GM21360 (cell line): ENCODE data around the gene NID1.
"Not testable (repeated sequence)": the region's sequence is repeated elsewhere in the genome, so short reads cannot be mapped to it uniquely, and the experiment has no call there.

Source experiments
- ATAC-seq: cut with Tn5 transposase; IDR thresholded peaks from one replicate; pipeline ENCODE4 v1.9.1; 2021; ENCODE audit warnings: mild to moderate bottlenecking, moderate library complexity; ENCODE audit not compliant: unreplicated experiment

The NID1 gene

GRCh38 chr1:236095705-236096520 is 31.0 kb upstream of the NID1 start:
- no peak for ATAC-seq

GRCh38 chr1:236092899-236093298 is 28.0 kb upstream of the NID1 start:
- no peak for ATAC-seq

- ATAC-seq: no peak
These were observed 27.0 kb upstream of the NID1 start for GRCh38 chr1:236091933-236092318.

GRCh38 chr1:236090741-236091147 is 25.9 kb upstream of the NID1 start:
- no peak for ATAC-seq

- ATAC-seq: no peak
These were observed 24.3 kb upstream of the NID1 start for GRCh38 chr1:236089046-236089773.

- ATAC-seq: no peak
These were observed 21.6 kb upstream of the NID1 start for GRCh38 chr1:236086537-236086936.

- no peak for ATAC-seq
These were observed 20.8 kb upstream of the NID1 start for GRCh38 chr1:236085545-236086159.

GRCh38 chr1:236084386-236084730 is 19.5 kb upstream of the NID1 start:
- ATAC-seq: no peak

GRCh38 chr1:236083650-236084385 is 18.9 kb upstream of the NID1 start:
- no peak for ATAC-seq

GRCh38 chr1:236082526-236082925 is 17.6 kb upstream of the NID1 start:
- ATAC-seq: no peak

- no peak for ATAC-seq
These were observed 16.8 kb upstream of the NID1 start for GRCh38 chr1:236081546-236082227.

- ATAC-seq: no peak
These were observed 14.8 kb upstream of the NID1 start for GRCh38 chr1:236079703-236080102.

GRCh38 chr1:236078993-236079392 is 14.1 kb upstream of the NID1 start:
- ATAC-seq: no peak

- not testable (repeated sequence) for ATAC-seq
These were observed 13.2 kb upstream of the NID1 start for GRCh38 chr1:236078077-236078476.

- no peak for ATAC-seq
These were observed 11.0 kb upstream of the NID1 start for GRCh38 chr1:236075848-236076247.

- ATAC-seq: no peak
These were observed 8.5 kb upstream of the NID1 start for GRCh38 chr1:236073307-236073897.

GRCh38 chr1:236072001-236072400 is 7.1 kb upstream of the NID1 start:
- no peak for ATAC-seq

GRCh38 chr1:236070753-236071152 is 5.9 kb upstream of the NID1 start:
- no peak for ATAC-seq

- ATAC-seq: no peak
These were observed 4.9 kb upstream of the NID1 start for GRCh38 chr1:236069796-236070195.

GRCh38 chr1:236067854-236068454 is 3.1 kb upstream of the NID1 start:
- ATAC-seq: no peak
